Neural progenitor cell (in vitro differentiated cells): Measurements from ENCODE around the gene JOSD2.

Source experiments
- EZH2 ChIP-seq: fragments of 200-600 bp; sonication (generic); IDR thresholded peaks from 2 replicates; pipeline ENCODE4 v1.6.1; 2017; ENCODE audit warnings: antibody characterized with exemption, mild to moderate bottlenecking, moderate library complexity
- EZH2phosphoT487 ChIP-seq: fragments of 200-600 bp; sonication (generic); IDR thresholded peaks from 2 replicates; pipeline ENCODE4 v1.6.1; 2017; ENCODE audit warnings: antibody characterized with exemption
- TF ChIP-seq, protein P1 (sequence below): fragments of 200-600 bp; sonication (generic); IDR thresholded peaks from 2 replicates; pipeline ENCODE4 v1.5.1; 2017; ENCODE audit warnings: antibody characterized with exemption, mild to moderate bottlenecking

DNA sequence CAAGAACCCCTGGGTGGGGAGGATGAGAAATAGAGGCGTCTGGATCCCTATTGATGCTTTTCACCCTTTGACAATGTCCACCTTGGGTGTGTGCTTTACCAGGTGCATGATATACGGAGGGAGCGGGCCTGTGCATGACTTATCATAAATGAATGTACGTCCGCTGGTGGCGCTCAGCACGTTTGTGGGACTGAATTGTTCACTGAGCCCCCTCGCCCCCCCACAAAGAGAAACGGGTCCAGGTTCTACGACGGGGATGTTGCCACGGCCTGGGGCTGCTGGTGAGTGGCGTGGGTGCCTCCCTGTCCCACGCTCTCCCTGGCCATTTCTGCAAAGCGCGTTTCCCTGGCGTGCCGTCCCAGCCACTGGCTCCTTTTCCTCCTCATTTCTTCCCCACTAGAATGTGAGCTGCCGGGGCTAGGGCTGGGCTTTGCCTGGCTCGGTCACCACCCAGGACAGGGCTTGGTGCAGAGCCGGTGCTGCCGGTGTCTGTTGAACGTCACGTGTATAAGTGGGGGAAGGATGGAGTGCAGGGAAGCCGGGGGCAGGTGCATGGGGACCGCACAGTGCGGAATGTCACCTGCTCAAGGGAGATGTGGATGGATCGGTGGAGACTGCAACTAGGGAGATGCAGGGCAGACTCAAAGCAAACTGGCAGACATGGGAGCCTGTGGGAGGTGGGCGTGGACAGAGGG is 35.7 kb upstream of the JOSD2 start:
- TF ChIP-seq, protein P1, sequence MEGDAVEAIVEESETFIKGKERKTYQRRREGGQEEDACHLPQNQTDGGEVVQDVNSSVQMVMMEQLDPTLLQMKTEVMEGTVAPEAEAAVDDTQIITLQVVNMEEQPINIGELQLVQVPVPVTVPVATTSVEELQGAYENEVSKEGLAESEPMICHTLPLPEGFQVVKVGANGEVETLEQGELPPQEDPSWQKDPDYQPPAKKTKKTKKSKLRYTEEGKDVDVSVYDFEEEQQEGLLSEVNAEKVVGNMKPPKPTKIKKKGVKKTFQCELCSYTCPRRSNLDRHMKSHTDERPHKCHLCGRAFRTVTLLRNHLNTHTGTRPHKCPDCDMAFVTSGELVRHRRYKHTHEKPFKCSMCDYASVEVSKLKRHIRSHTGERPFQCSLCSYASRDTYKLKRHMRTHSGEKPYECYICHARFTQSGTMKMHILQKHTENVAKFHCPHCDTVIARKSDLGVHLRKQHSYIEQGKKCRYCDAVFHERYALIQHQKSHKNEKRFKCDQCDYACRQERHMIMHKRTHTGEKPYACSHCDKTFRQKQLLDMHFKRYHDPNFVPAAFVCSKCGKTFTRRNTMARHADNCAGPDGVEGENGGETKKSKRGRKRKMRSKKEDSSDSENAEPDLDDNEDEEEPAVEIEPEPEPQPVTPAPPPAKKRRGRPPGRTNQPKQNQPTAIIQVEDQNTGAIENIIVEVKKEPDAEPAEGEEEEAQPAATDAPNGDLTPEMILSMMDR: no peak
- TF ChIP-seq EZH2: no peak
- no peak for TF ChIP-seq EZH2phosphoT487
